B cell (primary cell): ENCODE measurements around the gene RASSF4. TPM values are rescaled to one million over a fixed set of nuclear protein-coding genes. Genes with fewer than 3 reads are reported as not detected.

ENCODE experiments used
- ATAC-seq: fragments of 200-7000 bp; cut with Tn5 transposase; one replicate; pipeline ENCODE4 v1.10.0; 2021; ENCODE audit warnings: low read depth, mild to moderate bottlenecking, moderate number of reproducible peaks, moderate library complexity
- CTCF ChIA-PET: fragments of 350-600 bp; sonication (Branson Sonifier 250); formaldehyde crosslinking; loops from one replicate; lab custom pipeline; 2021; ENCODE audit warnings: antibody characterized with exemption, inconsistent platforms; lab: Charles Lee
- POLR2A ChIA-PET: fragments of 350-600 bp; sonication (Branson Sonifier 250); formaldehyde crosslinking; loops from one replicate; lab custom pipeline; 2021; ENCODE audit warnings: antibody characterized with exemption; lab: Charles Lee
- DNase-seq: peaks from one replicate; pipeline ENCODE4 v3.0.0; 2013
- H2AFZ ChIP-seq: 2 replicates; pipeline ENCODE4 v1.6.1; 2012; ENCODE audit warnings: mild to moderate bottlenecking, low read depth, low read length; ENCODE audit not compliant: insufficient read depth, poor library complexity, severe bottlenecking
- H3K27ac ChIP-seq, 2 donors: 1 replicate in 1 of 2; 2 replicates in 1 of 2; pipeline ENCODE4 v1.5.1; 2012 to 2013; ENCODE audit warnings: low read length in 2 of 2, mild to moderate bottlenecking in 2 of 2, moderate library complexity in 1 of 2
- H3K27me3 ChIP-seq, 4 experiments: fragments of 200-600 bp in 1 of 4; sonication (generic) in 1 of 4; replicated peaks in 1 of 4; 1 replicate in 2 of 4; 2 replicates in 2 of 4; pipeline versions ENCODE4 v1.6.1 to v1.7.0; 2013 to 2016; ENCODE audit warnings: low read length in 3 of 4, mild to moderate bottlenecking in 2 of 4, mixed read lengths in 1 of 4, moderate library complexity in 1 of 4; ENCODE audit not compliant: insufficient read depth in 4 of 4, control insufficient read depth in 3 of 4; ENCODE audit errors: control extremely low read depth in 1 of 4
- H3K36me3 ChIP-seq, 2 experiments: replicated peaks in 1 of 2; 1 replicate in 1 of 2; 2 replicates in 1 of 2; pipeline versions ENCODE4 v1.6.1 to v1.7.1; 2013; ENCODE audit warnings: low read length in 1 of 2; ENCODE audit not compliant: insufficient read depth in 2 of 2, control insufficient read depth in 1 of 2; ENCODE audit errors: control extremely low read depth in 1 of 2, extremely low read depth in 1 of 2
- H3K4me1 ChIP-seq, 2 donors: fragments of 200-600 bp in 1 of 2; sonication (generic) in 1 of 2; 1 replicate in 1 of 2; 2 replicates in 1 of 2; pipeline versions ENCODE4 v1.5.1 to v1.6.1; 2013 to 2017; ENCODE audit warnings: low read length in 2 of 2; ENCODE audit not compliant: control insufficient read depth in 2 of 2, insufficient read depth in 2 of 2
- H3K4me2 ChIP-seq: replicated peaks from 2 replicates; pipeline ENCODE3; 2012; ENCODE audit warnings: mild to moderate bottlenecking, low read depth, low read length; ENCODE audit not compliant: poor library complexity, severe bottlenecking
- H3K4me3 ChIP-seq, 5 experiments: fragments of 200-600 bp in 1 of 5; sonication (generic) in 1 of 5; 1 replicate in 3 of 5; 2 replicates in 2 of 5; pipeline versions ENCODE4 v1.5.1 to v1.7.0; 2011 to 2016; ENCODE audit warnings: low read length in 4 of 5, mild to moderate bottlenecking in 4 of 5, low read depth in 2 of 5, control low read depth in 1 of 5, moderate library complexity in 1 of 5; ENCODE audit not compliant: insufficient read depth in 1 of 5; ENCODE audit errors: control extremely low read depth in 1 of 5, extremely low read depth in 1 of 5
- H3K79me2 ChIP-seq: fragments of 200-600 bp; sonication (generic); one replicate; pipeline ENCODE4 v1.6.0; 2016; ENCODE audit warnings: low read length; ENCODE audit not compliant: control insufficient read depth, insufficient read depth
- H3K9ac ChIP-seq: fragments of 200-600 bp; sonication (generic); 2 replicates; pipeline ENCODE4 v1.6.1; 2017; ENCODE audit warnings: mild to moderate bottlenecking, low read length, moderate library complexity
- H3K9me3 ChIP-seq, 3 donors: one replicate each; pipeline versions ENCODE4 v1.6.1 to v1.7.1; 2013; ENCODE audit warnings: low read length in 2 of 3; ENCODE audit not compliant: control insufficient read depth in 2 of 3, insufficient read depth in 1 of 3; ENCODE audit errors: control extremely low read depth in 1 of 3
- H4K20me1 ChIP-seq: 2 replicates; pipeline ENCODE4 v1.6.0; 2012; ENCODE audit warnings: mild to moderate bottlenecking, low read length; ENCODE audit not compliant: insufficient read depth, control insufficient read depth, poor library complexity, severe bottlenecking
- H3K27ac Mint-ChIP-seq: one replicate; pipeline ENCODE4 v1.8.0; 2021; ENCODE audit warnings: mixed read lengths
- H3K27me3 Mint-ChIP-seq: one replicate; pipeline ENCODE4 v1.8.0; 2021; ENCODE audit warnings: mixed read lengths
- H3K4me1 Mint-ChIP-seq: one replicate; pipeline ENCODE4 v1.8.0; 2021; ENCODE audit warnings: mixed read lengths
- H3K4me3 Mint-ChIP-seq: one replicate; pipeline ENCODE4 v1.8.0; 2021; ENCODE audit warnings: mixed read lengths
- H3K9me3 Mint-ChIP-seq: one replicate; pipeline ENCODE4 v1.8.0; 2022; ENCODE audit warnings: mixed read lengths; ENCODE audit not compliant: insufficient read depth
- CTCF ChIP-seq: fragments of 200-600 bp; IDR thresholded peaks from one replicate; pipeline ENCODE4 v1.8.0; 2022; ENCODE audit warnings: antibody characterized with exemption, mild to moderate bottlenecking
- EZH2 ChIP-seq: IDR thresholded peaks from 2 replicates; pipeline ENCODE4 v1.6.1; 2012; ENCODE audit warnings: borderline replicate concordance, low read depth, mild to moderate bottlenecking, moderate library complexity, low read length; ENCODE audit not compliant: insufficient read depth, poor library complexity, severe bottlenecking
- WGBS: methylation state at CpG from one replicate; pipeline ENCODE4 v1.1.5; 2013; ENCODE audit warnings: missing lambda C conversion rate; ENCODE audit not compliant: insufficient coverage; 5-methylcytosine and 5-hydroxymethylcytosine counted together
- intact Hi-C: fragments of 100-400 bp; cut with micrococcal nuclease; formaldehyde crosslinking; loops from one replicate; pipeline ENCODE4 v1.10.0; 2022
- polyA plus RNA-seq: library from polyadenylated mRNA; depleted of rRNA; stranded (reverse); fragments of >200 nt; gene quantifications from 2 replicates; pipeline ENCODE4 v1.2.3, GENCODE V29; 2012
- total RNA-seq, 2 donors: library from RNA; stranded (reverse); fragments of 120-200 nt in 1 of 2; gene quantifications; 1 replicate in 1 of 2; 2 replicates in 1 of 2; pipeline versions ENCODE4 v1.2.3 to v1.2.4, GENCODE V29; 2013 to 2022

The RASSF4 gene
- total and polyA plus RNA-seq, 2 donors (not counting 1 experiment from before 2014, with no cell fraction given), result 1.9 to 2.6 TPM

- H3K9ac ChIP-seq, result no peak overlapping the region
- no peak overlapping the region for H3K27ac ChIP-seq
- 100% methylated on average over 4 of the region's 7 CpGs for WGBS
- H3K4me3 ChIP-seq, result no peak overlapping the region
- H3K27me3 Mint-ChIP-seq, result peaks cover 10% of the 10 kb centered on the region
- no peaks in the 10 kb centered on the region for H3K9me3 ChIP-seq
- ChIA-PET POLR2A (no interaction called here), CTCF (no interaction called here)
- DNase-seq (no peak), ATAC-seq (no peak)
- H3K36me3 ChIP-seq, result no peaks in the 10 kb centered on the region
- H3K9me3 Mint-ChIP-seq, result no peaks in the 10 kb centered on the region
- H3K27ac Mint-ChIP-seq, result no peak overlapping the region
- H2AFZ ChIP-seq, result no peak overlapping the region
- no peak for TF ChIP-seq EZH2
- intact Hi-C loops, result no loop called here
- no peaks in the 10 kb centered on the region for H3K4me1 Mint-ChIP-seq
- H3K4me1 ChIP-seq, result no peaks in the 10 kb centered on the region
- no peak overlapping the region for H3K4me2 ChIP-seq
- no peaks in the 10 kb centered on the region for H3K79me2 ChIP-seq
- no peak overlapping the region for H3K4me3 Mint-ChIP-seq
- H4K20me1 ChIP-seq, result no peaks in the 10 kb centered on the region
- H3K27me3 ChIP-seq, result no peaks in the 10 kb centered on the region
Observed at GRCh38 chr10:44990965-44991364, 31.4 kb downstream of the RASSF4 start.

GRCh38 chr10:44991571-44991970, 32.0 kb downstream of the RASSF4 start:
- no peak for ATAC-seq
- peaks cover 10% of the 10 kb centered on the region for H3K27me3 Mint-ChIP-seq

More at GRCh38 chr10:44991571-44991970, 32.0 kb downstream of the RASSF4 start:
- Histone ChIP-seq H3K36me3 (no peaks in the 10 kb centered on the region), H3K9me3 (no peaks in the 10 kb centered on the region), H4K20me1 (no peaks in the 10 kb centered on the region), H3K79me2 (no peaks in the 10 kb centered on the region), H3K27me3 (no peaks in the 10 kb centered on the region), H3K4me1 (peaks cover 0 to 4% of the 10 kb centered on the region in 2 donors), H2AFZ (no peak overlapping the region), H3K4me3 (no peak overlapping the region), H3K9ac (no peak overlapping the region), H3K4me2 (no peak overlapping the region), H3K27ac (no peak overlapping the region)
- Mint-ChIP-seq H3K27ac (no peak overlapping the region), H3K4me3 (no peak overlapping the region), H3K9me3 (no peaks in the 10 kb centered on the region), H3K4me1 (no peaks in the 10 kb centered on the region)
- intact Hi-C loops, result no loop called here
- ChIA-PET CTCF (no interaction called here), POLR2A (no interaction called here)
- 100% methylated on average over 1 of the region's 5 CpGs for WGBS
- TF ChIP-seq CTCF (no peak), EZH2 (no peak)
- no peak for DNase-seq
